GM18511 (cell line): Measurements from ENCODE around the gene TMEM231.

Experiments used
- ATAC-seq: cut with Tn5 transposase; IDR thresholded peaks from one replicate; pipeline ENCODE4 v1.9.1; 2021; ENCODE audit warnings: mild to moderate bottlenecking, moderate library complexity; ENCODE audit not compliant: unreplicated experiment

Gene TMEM231

DNA sequence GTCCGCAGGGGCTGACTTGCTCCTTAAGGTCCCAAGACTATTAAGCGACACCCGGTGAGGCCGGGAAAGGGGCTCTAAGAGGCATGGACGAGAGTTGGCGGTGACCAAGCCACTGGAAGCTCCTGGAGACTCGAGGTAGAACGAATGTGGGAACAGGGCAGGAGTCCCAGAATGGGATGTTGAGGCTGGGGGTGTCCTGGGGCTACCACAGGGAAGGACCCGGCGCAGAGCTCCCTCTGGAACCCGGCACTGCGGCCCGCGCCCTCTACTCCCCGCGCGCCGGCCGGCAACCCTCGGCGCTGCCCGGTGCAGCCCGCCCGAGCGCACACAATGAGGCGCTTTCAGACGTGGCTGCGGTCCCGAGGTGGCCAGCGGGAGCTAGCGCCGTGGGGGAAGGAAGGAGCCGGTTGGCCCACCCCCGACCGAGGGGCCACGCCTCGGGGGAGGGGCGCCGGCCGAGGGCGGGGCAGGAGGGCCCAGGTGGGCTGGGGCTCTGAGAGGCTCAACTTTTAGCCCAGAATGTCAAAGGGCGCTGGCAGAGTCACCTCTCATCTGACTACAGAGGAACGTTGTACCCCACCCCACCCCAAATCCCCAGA, 60.9 kb downstream of the TMEM231 start, which contains the start of gene CHST6:
Gene CHST6 (minus strand): TSS at position 366 of the 599 bp plus-strand sequence. CDS start 15,613 bp downstream, outside the sequence.
- peak; percentile 83 for ATAC-seq

DNA sequence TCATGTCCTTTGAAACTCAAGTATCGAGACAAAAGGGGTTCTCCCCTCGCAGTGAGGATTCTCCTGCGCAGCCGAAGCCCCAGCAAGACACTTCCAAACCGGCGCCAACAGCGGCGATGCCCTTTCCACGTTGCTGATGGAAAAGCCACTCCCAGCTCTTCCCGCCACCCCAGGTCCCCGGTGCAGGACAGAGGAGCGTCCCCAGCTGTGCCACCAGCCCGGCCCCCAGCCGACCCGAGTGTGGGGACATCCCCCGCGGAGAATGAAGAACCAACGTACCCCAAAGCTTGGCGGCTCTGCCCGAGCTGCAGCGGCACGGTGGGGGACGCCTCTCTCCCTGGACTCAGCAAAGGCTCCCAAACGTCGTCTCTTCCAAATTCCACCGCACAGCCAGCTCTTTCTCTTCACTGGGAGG, 61.4 kb downstream of the TMEM231 start:
- no peak for ATAC-seq

DNA sequence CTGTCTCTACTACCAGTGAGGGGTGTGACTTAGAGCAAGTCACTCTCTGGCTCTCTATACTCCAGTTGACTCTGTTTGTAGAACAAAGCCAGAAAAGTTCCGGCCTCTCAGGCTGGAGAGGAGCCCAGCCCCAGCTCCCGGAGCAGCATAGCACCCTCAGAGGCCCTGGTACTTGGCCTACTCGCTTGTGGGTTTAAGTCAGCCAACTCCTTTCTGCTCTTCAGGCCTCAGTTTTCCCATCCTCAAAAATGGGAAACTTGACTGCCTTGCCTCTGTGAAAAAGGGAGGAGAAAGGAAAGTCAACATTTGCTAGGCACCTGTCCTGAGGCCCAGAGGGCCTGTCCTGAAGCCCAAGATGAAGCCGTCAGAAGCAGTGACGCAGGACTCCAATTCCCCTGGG, 61.9 kb downstream of the TMEM231 start:
- ATAC-seq, result no peak

DNA sequence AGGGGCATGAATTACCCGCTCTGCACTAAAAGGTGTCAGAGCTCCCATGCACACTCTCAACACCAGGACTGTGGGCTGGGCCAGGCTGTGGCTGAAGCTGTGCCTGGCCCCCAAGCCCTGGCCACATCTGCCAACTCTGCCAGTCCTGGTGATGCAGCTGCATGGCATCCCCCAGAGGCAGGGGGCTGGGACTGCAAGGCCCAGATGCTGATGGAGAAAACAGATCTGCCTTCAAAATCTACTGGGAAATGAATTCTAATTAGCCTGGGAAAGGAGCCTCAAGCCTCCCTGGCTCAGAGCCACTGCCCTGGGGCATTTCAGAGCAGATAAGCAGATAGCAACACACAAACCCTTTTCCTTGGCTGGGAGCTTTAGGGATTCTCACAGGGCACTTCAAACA, 64.2 kb downstream of the TMEM231 start:
- no peak for ATAC-seq

DNA sequence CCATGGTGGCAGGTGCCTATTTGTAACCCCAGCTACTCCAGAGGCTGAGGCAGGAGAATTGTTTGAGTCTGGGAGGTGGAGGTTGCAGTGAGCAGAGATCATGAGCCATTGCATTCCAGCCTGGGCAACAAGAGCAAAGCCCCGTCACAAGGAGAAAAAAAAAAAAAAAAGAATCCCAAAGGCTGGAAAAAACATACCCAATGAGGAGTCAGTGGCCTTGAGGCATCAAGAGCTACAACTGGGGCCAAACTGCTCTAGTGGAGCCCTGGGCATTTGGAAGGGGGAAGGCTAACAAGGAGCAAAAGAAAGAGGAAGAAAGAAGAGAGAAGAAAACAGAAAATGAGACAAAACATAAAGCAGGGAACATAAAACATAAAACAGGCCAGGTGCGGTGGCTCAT, 67.7 kb downstream of the TMEM231 start:
- no peak for ATAC-seq
